Panc1 (cell line): ENCODE measurements around the gene MSANTD2.

ENCODE experiments used
- CTCF ChIP-seq: fragments of 450-650 bp; IDR thresholded peaks from 2 replicates; pipeline ENCODE4 v1.5.1; 2017; ENCODE audit warnings: mild to moderate bottlenecking
- POLR2AphosphoS5 ChIP-seq: IDR thresholded peaks from 2 replicates; pipeline ENCODE4 v1.6.1; 2012; ENCODE audit warnings: mild to moderate bottlenecking, low read depth, low read length, moderate library complexity
- SIN3A ChIP-seq: IDR thresholded peaks from 2 replicates; pipeline ENCODE4 v1.6.1; 2012; ENCODE audit warnings: low read depth, mild to moderate bottlenecking, low read length, moderate library complexity, borderline replicate concordance; ENCODE audit not compliant: insufficient read depth
- TCF7L2 ChIP-seq: IDR thresholded peaks from 2 replicates; pipeline ENCODE4 v1.6.1; 2011; ENCODE audit warnings: mild to moderate bottlenecking, low read depth, low read length, inconsistent platforms

DNA sequence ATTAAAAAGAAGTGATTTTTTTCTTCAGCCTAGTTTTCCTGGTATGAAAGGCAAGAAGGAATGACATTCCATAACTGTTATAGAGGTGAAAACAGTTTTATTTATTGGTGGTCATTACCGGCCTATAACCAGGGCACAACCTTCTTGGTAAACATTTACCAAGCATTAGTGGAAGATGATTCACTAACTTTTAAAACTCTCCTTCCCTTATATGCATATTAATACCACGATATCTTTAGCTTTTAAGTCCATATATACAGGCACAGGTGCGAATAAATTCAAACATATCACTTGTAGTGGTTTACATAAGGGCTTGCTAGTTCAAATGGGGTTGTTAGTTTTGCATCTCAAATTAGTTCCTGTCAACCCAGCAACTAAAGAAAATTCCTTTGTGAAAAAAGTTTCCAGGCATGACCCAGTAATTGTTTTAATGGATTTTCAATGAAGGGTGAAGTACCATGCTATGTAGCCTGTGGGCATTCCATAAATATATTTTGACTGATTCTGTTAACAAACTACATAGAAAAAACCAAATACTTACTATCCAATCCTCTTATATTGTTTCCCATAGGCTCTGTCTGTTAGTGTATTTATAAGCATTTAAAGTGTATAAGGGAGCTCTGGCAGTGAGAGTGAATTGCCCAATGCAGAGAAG lies 34.4 kb upstream of the MSANTD2 start:
- TF ChIP-seq CTCF (no peak), TCF7L2 (no peak), SIN3A (no peak), POLR2AphosphoS5 (no peak)
